Measurements from ENCODE around the gene CCDC107. TPM values are rescaled to one million over a fixed set of nuclear protein-coding genes. Genes with fewer than 3 reads are reported as not detected.
"Not testable (repeated sequence)": the region's sequence is repeated elsewhere in the genome, so short reads cannot be mapped to it uniquely, and the experiment has no call there.

CCDC107 gene
- total and polyA plus RNA-seq, 8 donors: 13.8 to 84.7 (median 23.0) TPM

DNA sequence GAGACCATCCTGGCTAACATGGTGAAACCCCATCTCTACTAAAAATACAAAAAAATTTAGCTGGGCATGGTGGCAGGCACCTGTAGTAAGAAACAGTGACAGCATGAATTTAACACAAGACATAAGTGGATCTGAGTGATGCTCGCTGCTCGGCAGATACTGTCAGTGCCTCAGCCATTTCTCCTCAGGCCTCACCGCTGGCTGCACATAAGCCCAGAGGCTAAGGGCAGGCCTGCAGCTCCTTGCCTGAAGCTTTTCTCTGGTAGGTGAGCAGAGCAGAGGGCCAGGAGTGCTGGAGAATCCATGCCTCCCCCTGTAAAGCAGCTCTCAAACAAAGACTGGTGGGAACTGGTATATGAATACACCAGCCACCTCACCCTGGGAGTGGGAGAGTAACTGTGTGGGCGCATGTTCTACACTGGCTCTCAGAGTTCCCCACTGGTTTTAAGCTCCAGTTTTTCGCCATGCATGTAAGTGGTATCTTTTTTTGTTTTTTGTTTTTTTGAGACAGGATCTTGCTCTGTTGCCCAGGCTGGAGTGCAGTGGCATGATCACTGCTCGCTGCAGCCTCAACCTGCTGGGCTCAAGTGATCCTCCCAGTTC, 29.6 kb upstream of the CCDC107 start:
- no peak overlapping the region for H3K4me3 ChIP-seq
- ATAC-seq (no peak), DNase-seq (no peak), FAIRE-seq (no peak)
- TF ChIP-seq, protein P1, sequence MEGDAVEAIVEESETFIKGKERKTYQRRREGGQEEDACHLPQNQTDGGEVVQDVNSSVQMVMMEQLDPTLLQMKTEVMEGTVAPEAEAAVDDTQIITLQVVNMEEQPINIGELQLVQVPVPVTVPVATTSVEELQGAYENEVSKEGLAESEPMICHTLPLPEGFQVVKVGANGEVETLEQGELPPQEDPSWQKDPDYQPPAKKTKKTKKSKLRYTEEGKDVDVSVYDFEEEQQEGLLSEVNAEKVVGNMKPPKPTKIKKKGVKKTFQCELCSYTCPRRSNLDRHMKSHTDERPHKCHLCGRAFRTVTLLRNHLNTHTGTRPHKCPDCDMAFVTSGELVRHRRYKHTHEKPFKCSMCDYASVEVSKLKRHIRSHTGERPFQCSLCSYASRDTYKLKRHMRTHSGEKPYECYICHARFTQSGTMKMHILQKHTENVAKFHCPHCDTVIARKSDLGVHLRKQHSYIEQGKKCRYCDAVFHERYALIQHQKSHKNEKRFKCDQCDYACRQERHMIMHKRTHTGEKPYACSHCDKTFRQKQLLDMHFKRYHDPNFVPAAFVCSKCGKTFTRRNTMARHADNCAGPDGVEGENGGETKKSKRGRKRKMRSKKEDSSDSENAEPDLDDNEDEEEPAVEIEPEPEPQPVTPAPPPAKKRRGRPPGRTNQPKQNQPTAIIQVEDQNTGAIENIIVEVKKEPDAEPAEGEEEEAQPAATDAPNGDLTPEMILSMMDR (IDR thresholded peaks at IDR 0.05): no peak
- WGBS, 2 donors: 90 to 93% methylated on average over 6 of the region's 6 CpGs
- H3K9me3 ChIP-seq: no peaks in the 10 kb centered on the region
- H3K4me1 ChIP-seq: no peaks in the 10 kb centered on the region
- H3K27ac ChIP-seq: no peak overlapping the region
- no peaks in the 10 kb centered on the region for H3K27me3 ChIP-seq
- intact Hi-C loops (cut with DNase I): no loop called here
- H3K36me3 ChIP-seq: no peaks in the 10 kb centered on the region

DNA sequence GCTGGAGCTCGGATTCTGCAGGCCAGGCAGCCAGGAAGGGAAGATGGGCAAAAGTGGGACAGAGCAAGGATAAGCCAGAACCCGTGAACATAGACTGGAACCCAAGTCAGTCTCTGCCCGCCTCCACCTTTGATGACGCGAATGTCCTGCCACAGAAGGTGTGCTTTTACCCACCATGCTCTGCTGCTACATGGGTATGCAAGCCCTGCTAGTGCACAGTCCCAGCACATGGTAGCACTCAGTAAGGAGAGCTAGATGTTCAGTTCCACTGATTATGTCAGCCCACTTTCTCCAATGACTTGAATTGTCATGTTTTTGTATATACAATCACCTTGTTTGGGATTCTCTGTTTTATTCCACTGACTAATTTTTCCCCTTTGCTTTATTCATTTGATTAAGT, 28.5 kb upstream of the CCDC107 start:
- Histone ChIP-seq H3K27ac (no peak overlapping the region), H3K27me3 (no peaks in the 10 kb centered on the region), H3K4me1 (no peaks in the 10 kb centered on the region), H3K36me3 (no peaks in the 10 kb centered on the region), H3K9me3 (no peaks in the 10 kb centered on the region), H3K4me3 (no peak overlapping the region)
- intact Hi-C loops (cut with DNase I): no loop called here
- TF ChIP-seq, protein P1 (IDR thresholded peaks at IDR 0.05): no peak
- no peak for ATAC-seq
- 85 to 87% methylated on average over 5 of the region's 5 CpGs for WGBS, 2 donors
- FAIRE-seq: no peak
- no peak for DNase-seq

DNA sequence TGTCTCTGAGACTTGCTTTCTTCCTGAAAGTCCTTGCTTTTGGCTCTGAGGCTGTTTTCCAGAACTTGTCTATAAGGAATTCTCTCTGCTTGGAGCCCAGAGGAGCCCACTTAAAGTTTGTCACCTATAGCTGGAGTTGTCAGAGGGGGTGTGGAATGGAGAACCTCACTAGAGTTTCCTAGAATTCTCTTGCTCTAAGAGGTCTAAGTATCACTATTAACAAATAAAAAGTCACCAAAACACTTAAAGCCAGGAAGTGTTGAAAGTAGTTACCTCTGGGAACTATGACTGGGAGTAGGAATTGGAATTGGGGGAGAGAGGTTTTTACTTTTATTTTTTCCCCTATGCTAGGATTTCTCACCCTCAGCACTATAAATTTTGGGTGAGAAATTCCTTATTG, 22.4 kb upstream of the CCDC107 start:
- no peaks in the 10 kb centered on the region for H3K36me3 ChIP-seq
- ATAC-seq: no peak
- H3K27me3 ChIP-seq: no peaks in the 10 kb centered on the region
- no peaks in the 10 kb centered on the region for H3K4me1 ChIP-seq
- no peaks in the 10 kb centered on the region for H3K9me3 ChIP-seq
- no peak overlapping the region for H3K4me3 ChIP-seq
- DNase-seq: no peak
- TF ChIP-seq, protein P1 (IDR thresholded peaks at IDR 0.05): no peak
- intact Hi-C loops (cut with DNase I): no loop called here
- no peak for FAIRE-seq
- H3K27ac ChIP-seq: no peak overlapping the region

DNA sequence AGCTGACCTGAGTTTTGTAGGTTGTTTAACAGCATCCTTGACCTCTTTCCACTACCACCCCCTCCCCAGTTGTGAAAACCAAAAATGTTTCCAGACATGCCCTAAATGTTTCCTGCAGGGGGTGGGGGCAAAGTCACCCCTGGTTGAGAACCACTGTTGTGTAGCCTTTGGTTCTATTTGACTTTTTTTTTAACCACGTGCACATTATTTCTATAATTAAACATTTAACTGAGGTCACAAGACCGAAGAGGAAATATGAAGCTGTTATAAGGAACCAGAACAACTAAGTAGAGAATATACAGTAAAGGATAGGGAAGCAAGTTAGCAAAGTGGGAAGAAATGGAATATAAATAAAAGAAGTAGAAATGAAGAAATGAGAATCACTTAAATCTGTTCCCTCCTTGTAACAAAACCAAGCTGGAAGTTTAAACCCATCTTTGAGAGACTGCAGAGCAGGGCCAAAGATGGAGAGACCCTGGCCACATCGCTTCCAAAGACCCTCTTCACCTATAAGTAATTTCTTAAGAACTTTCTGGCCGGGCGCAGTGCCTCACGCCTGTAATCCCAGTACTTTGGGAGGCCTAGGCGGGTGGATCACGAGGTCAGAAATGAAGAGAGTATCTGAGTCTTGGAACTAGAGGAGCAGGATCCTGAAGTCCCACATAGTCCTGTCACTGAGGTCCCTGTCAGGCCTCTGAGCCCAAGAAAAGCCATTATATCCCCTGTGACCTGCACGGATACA, 21.8 kb upstream of the CCDC107 start:
- no peaks in the 10 kb centered on the region for H3K27me3 ChIP-seq
- H3K27ac ChIP-seq: peak overlapping the region in 1 of 4 donors; percentile 37
- H3K4me3 ChIP-seq: no peak overlapping the region
- TF ChIP-seq, protein P1 (IDR thresholded peaks at IDR 0.05): no peak
- no peaks in the 10 kb centered on the region for H3K9me3 ChIP-seq
- WGBS, 2 donors: 77 to 87% methylated on average over 9 of the region's 9 CpGs
- H3K4me1 ChIP-seq: no peaks in the 10 kb centered on the region
- ATAC-seq (peak in 2 of 4 donors; percentile 62 to 66), DNase-seq (no peak), FAIRE-seq (no peak)
- H3K36me3 ChIP-seq: no peaks in the 10 kb centered on the region
- intact Hi-C loops (cut with DNase I): no loop called here

DNA sequence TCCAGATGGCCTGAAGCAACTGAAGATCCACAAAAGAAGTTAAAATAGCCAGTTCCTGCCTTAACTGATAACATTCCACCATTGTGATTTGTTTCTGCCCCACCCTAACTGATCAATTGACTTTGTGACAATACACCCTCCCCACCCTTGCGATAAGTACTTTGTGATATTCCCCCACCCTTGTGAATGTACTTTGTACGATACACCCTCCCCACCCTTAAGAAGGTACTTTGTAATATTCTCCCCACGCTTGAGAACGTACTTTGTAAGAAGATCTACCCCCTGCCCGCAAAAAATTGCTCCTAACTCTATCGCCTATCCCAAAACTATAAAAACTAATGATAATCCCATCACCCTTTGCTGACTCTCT, 21.2 kb upstream of the CCDC107 start:
- H3K4me3 ChIP-seq; H3K4me1 ChIP-seq; H3K9me3 ChIP-seq; DNase-seq; ATAC-seq; FAIRE-seq; H3K36me3 ChIP-seq; intact Hi-C loops (cut with DNase I); H3K27me3 ChIP-seq: not testable (repeated sequence)
- H3K27ac ChIP-seq: peak overlapping the region in 1 of 4 donors; percentile 37
- 97 to 98% methylated on average over 6 of the region's 6 CpGs for WGBS, 2 donors

DNA sequence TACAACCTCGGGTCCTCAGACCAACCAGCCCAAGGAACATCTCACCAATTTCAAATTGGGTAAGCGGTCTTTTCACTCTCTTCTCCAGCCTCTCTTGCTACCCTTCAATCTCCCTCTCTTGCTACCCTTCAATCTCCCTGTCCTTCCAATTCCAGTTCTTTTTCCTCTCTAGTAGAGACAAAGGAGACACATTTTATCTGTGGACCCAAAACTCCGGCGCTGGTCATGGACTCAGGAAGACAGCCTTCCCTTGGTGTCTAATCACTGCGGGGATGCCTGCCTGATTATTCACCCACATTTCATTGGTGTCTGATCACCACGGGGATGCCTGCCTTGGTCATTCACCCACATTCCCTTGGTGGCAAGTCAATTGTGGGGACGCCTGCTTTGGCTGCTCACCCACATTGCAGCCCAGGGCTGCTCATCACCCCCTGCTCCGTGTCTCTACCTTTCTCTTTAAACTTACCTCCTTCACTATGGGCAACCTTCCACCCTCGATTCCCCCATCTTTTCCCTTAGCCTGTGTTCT, 20.6 kb upstream of the CCDC107 start:
- H3K9me3 ChIP-seq; H3K27me3 ChIP-seq; DNase-seq; ATAC-seq; H3K36me3 ChIP-seq; intact Hi-C loops (cut with DNase I); H3K4me3 ChIP-seq; FAIRE-seq; H3K4me1 ChIP-seq; H3K27ac ChIP-seq: not testable (repeated sequence)
- 89 to 92% methylated on average over 9 of the region's 9 CpGs for WGBS, 2 donors

DNA sequence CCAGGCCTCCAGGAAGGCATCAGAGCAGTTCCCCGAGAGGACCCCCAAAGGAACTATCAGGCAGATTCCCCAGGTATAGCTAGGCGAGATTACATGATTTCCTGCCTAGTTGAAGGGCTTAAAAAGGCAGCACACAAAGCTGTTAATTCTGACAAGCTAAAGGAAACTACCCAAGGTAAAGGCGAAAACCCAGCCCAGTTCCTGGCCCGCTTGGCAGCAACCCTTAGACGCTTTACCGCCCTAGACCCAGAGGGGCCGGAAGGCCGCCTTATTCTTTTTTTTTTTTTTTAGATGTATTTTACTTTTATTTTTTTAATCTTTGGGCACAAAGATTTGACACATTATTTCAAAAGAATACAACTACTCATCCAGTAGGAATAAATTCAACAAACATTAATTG, 19.3 kb upstream of the CCDC107 start:
- DNase-seq; intact Hi-C loops (cut with DNase I); H3K36me3 ChIP-seq; H3K27ac ChIP-seq; H3K4me3 ChIP-seq; H3K27me3 ChIP-seq; H3K9me3 ChIP-seq; H3K4me1 ChIP-seq; ATAC-seq; FAIRE-seq: not testable (repeated sequence)
- 81 to 87% methylated on average over 7 of the region's 8 CpGs for WGBS, 2 donors

DNA sequence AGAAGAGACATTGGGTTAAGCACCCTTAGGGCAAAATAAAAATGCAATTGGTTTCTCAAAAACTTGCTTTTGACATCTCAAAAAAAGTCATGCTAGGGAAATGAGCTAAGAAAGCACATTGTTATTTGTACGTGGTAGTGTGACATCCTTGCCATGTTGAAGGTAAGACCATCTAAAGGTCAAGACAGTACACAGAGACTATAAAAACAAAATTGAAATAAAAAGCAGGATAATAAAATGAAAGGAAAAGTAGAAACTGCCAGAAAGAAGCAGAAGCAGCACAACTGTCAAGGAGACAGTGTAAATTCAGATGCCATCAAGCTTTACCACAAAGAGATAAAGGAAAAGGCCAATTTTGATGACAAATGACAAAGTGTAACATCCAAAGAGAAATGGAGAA, 18.9 kb upstream of the CCDC107 start:
- H3K27me3 ChIP-seq; H3K4me1 ChIP-seq; DNase-seq; H3K36me3 ChIP-seq; ATAC-seq; H3K9me3 ChIP-seq; intact Hi-C loops (cut with DNase I); H3K4me3 ChIP-seq; FAIRE-seq; H3K27ac ChIP-seq: not testable (repeated sequence)
- 83 to 93% methylated on average over 1 of the region's 1 CpG for WGBS, 2 donors
